HG03139 (cell line): ENCODE results near the gene GMPR2.

Experiments used
- ATAC-seq: cut with Tn5 transposase; IDR thresholded peaks from one replicate; pipeline ENCODE4 v1.9.1; 2021; ENCODE audit not compliant: unreplicated experiment

Gene GMPR2

GRCh38 chr14:24266344-24267244 is 33.9 kb downstream of the GMPR2 start:
- ATAC-seq, result no peak

GRCh38 chr14:24267516-24267915 is 34.8 kb downstream of the GMPR2 start:
- ATAC-seq, result no peak

GRCh38 chr14:24268225-24268624 is 35.5 kb downstream of the GMPR2 start:
- ATAC-seq, result no peak

- no peak for ATAC-seq
Observed at GRCh38 chr14:24269368-24269767, 36.6 kb downstream of the GMPR2 start.

GRCh38 chr14:24269910-24270536 is 37.3 kb downstream of the GMPR2 start:
- ATAC-seq, result no peak

GRCh38 chr14:24270537-24271133 is 37.9 kb downstream of the GMPR2 start:
- ATAC-seq, result no peak

- ATAC-seq, result peak; percentile 82
Observed at GRCh38 chr14:24271134-24271833, 38.6 kb downstream of the GMPR2 start, which contains the start of gene RABGGTA. Gene RABGGTA (minus strand): TSS chr14:24271597. CDS start chr14:24271115, 482 bp downstream.

GRCh38 chr14:24271834-24272263 is 39.1 kb downstream of the GMPR2 start:
- ATAC-seq, result no peak

GRCh38 chr14:24272467-24272866 is 39.7 kb downstream of the GMPR2 start:
- no peak for ATAC-seq

GRCh38 chr14:24273422-24273998 is 40.8 kb downstream of the GMPR2 start:
- ATAC-seq, result no peak

GRCh38 chr14:24274101-24274543 is 41.4 kb downstream of the GMPR2 start:
- no peak for ATAC-seq

- ATAC-seq, result no peak
Observed at GRCh38 chr14:24277071-24277470, 44.3 kb downstream of the GMPR2 start.

GRCh38 chr14:24277606-24278321 is 45.0 kb downstream of the GMPR2 start:
- ATAC-seq, result no peak

- ATAC-seq, result no peak
Observed at GRCh38 chr14:24278424-24278823, 45.7 kb downstream of the GMPR2 start.

GRCh38 chr14:24279301-24280186 is 46.8 kb downstream of the GMPR2 start:
- ATAC-seq, result no peak

GRCh38 chr14:24280797-24281460 is 48.2 kb downstream of the GMPR2 start:
- no peak for ATAC-seq

GRCh38 chr14:24281636-24282035 is 48.9 kb downstream of the GMPR2 start:
- ATAC-seq, result no peak

- ATAC-seq, result no peak
Observed at GRCh38 chr14:24282736-24283135, 50.0 kb downstream of the GMPR2 start.
